Esophagus mucosa (tissue), 1 donor: ENCODE measurements around the gene PDE9A. TPM values are rescaled to one million over a fixed set of nuclear protein-coding genes. Genes with fewer than 3 reads are reported as not detected.
A peak's percentile ranks its signal among the peaks of the same experiment; 100 is the strongest.
"Not testable (repeated sequence)": the region's sequence is repeated elsewhere in the genome, so short reads cannot be mapped to it uniquely, and the experiment has no call there.

Experiments
- ATAC-seq: fragments of 200-7000 bp; cut with Tn5 transposase; one replicate; pipeline ENCODE4 v1.9.1; 2020
- total RNA-seq: library from RNA; stranded (reverse); gene quantifications from one replicate; pipeline ENCODE4 v1.2.4, GENCODE V29; 2023
- donor health status: DM: yes; HTN: yes; CAD: no.

The PDE9A gene
- total RNA-seq, result 1.8 TPM

DNA sequence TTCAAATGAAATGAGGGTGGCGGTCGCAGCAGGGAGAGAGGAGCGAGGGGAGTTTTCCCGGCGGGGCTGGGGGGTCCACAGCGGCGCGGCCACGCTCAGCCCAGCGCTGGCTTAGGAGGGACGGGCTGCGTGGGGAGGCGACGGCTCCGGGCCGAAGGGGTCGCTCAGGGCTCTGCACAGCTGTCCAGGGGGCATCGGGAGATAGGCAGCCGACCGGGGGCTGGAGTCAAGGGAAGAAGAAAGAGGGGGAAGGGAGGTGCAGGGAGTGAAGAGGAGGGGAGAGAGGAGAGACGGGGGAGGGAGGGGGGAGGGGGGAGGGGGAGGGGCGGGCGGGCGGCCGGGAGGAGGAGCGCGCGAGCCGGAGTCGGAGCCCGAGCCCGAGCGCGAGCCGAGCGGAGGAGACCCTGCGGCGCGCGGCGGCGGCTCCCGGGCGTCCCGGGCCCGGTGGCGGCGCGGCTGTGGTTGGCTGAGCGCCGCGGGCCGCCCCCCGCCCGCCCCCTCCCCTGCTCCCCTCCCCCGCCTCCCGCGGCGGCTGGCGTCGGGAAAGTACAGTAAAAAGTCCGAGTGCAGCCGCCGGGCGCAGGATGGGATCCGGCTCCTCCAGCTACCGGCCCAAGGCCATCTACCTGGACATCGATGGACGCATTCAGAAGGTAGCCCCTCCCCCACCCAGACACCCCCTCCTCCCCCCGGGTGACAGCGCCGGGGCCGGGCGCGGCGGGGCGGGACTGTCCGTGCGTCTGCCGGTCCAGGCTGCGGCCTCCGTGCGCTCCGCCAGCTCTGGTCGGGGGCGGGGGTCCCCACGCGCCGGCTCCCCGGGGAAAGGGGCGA is at the start of gene PDE9A:
PDE9A (plus strand) TSS at position 391 of the 831 bp plus-strand sequence; CDS start at position 585, 194 bp downstream.
- ATAC-seq, result no peak

DNA sequence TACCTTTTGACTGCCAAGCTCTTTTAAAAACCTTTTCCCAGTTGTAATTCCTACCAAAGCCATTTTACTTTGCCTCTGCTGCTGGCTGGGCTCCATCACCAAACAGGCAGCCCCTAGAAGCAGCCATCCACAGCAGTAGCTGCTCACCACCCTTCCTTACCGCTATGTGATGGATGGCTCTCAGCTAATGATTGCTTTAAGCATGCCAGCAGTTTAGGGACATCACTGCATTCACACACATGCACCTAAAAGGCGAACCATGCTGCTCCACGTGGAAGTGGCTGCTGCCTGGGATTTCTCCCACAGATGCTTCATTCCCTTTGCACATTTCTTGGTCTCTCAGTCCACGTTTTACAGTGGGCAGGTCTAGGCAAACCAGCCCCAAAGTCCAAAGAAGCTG is 46.3 kb upstream of the PDE9A start:
- no peak for ATAC-seq

DNA sequence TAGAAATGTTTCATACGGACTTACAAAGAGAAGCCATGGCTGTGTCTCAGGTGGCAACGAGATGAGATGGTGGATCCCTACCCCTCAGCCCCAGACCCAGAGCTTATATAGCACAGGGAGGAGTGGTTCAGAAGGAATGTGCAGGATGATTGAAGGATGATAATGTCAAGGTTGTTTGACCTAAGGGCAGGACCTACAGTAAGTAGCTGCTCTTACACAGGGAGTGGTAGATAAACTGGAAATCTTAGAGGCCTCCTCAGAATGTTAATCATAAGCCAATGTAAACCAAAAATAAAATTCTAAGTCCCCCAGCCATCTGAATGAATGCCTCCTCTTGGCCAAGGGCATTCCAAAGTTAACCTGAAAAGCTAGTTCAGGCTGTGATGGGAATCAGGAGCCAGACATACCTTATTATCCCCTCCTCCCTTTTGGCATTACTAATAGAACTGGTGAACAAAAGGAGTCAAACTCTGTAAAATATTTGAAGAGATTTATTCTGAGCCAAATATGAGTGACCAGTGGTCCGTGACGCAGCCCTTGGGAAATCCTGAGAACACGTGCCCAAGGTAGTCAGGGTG is 45.8 kb upstream of the PDE9A start:
- peak; percentile 64 for ATAC-seq

GRCh38 chr21:42608446-42608845 is 45.0 kb upstream of the PDE9A start:
- ATAC-seq, result no peak

DNA sequence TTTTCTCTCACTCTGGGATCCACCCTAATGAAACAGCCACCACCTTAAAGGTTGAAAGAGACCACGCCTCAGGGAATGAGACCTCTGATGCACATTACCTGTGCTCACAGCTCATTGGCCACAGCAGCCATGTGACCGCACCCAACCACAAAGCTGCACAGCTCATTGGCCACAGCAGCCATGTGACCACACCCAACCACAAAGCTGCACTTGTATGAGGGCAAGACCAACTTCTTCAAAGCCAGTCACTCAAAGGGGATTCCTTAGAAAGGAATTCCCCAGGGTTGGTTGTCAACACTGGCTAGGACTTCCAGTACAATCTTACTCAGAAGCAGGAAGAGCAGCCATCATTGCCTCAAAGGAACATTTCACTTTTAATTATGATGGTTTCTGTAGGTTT is 43.6 kb upstream of the PDE9A start:
- ATAC-seq, result no peak

- ATAC-seq, result no peak
These were observed 41.6 kb upstream of the PDE9A start for GRCh38 chr21:42611852-42612251.

DNA sequence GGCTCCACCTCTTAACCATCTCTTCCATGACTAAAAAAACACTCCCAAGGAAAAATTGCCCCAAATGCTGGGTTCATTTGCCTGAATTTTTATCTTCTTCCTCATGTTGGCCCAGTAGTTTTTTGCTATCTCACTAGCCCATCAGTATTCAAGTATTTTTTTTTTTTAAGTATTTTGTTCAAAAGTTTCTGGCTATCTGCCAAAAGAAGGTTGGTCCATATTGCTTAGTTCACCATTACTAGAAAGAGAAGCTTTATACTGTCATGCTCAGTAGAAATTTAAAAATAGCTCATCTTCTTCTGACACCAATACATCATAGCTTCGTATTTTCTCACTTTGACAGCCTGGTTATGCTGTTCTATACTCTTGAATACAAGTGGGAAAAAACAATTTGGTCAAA is 41.0 kb upstream of the PDE9A start:
- no peak for ATAC-seq

DNA sequence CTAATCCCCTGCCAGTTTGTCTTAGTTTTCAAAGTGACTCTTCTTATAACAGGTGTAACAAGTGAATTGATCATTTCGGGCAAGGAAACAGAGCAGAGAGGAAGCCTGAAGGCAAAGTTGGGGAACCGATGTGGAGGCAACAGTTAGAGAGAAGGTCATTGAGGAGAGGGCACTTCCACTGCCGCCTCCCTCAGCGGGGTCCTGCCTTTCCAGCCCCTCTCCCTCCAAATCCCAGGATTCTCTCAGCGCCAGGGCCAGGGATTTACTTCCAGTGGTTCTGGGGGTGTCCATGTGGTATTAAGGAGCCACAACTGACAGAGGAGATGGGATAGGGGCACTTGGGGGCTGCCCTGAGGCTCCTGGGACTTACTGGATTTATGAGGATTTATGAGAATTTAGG is 39.7 kb upstream of the PDE9A start:
- no peak for ATAC-seq

DNA sequence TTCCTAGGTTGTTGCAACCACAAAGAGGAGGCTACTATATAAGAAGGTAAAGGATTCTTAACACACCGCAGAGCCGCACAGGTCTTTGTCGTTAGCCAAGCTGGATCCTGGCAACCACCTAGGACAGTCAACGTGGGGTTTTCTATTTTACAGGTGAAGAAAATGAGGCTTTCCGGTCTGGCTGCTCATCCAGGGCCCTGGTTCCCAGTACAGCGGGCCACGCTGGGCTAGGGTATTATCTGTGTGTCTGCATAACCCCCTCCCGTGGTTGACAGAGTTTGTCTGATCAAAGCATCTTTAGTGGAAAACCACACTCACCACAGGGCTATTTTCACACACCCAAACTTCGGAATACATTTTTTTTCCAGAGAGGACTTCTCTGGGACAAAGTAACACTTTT is 39.0 kb upstream of the PDE9A start:
- ATAC-seq, result no peak

- peak; percentile 90 for ATAC-seq
These were observed 38.5 kb upstream of the PDE9A start for GRCh38 chr21:42614811-42615351.

DNA sequence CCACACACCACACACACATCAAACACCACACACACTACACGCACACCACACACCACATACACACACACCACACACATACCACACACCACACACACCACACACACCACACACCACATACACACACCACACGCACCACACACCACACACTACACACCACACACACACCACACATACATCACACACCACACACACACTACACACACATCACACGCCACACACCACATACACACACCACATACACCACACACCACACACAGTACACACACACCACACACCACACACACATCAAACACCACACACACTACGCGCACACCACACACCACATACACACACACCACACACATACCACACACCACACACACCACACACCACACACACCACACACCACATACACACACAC is 38.0 kb upstream of the PDE9A start:
- ATAC-seq, result not testable (repeated sequence)

DNA sequence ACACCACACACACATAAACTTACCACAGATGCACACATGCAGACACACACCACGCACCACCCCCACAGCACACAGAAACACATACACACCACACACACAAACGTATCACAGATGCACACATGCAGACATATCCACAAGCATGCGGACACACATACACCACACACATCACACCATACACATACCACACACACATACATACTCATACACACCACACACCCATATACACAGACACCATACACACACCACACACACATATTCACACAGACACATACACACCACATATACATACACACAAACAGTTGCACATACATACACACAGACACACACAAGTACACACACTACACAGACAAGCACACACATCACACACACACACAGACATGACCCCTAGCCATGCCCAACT is 37.5 kb upstream of the PDE9A start:
- no peak for ATAC-seq

DNA sequence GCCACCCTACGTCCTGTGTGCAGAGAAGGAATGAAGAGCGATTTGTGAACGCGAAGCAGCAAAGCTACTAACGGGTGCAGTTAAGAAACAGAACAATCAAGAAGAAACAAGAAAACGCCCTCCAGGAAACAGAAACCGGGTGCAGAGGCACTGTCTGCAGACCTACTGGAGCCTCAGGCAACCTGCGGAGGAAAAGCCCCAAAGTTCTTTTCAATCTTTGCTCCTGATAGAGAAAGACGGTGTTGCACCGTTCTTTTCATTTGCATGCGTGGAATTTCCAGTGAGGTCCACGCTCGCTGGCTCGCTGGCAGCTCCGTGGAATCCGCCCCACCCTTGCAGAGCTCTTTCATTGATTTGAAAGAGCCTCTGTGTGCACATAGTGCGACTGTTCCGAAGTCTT is 37.0 kb upstream of the PDE9A start:
- no peak for ATAC-seq

DNA sequence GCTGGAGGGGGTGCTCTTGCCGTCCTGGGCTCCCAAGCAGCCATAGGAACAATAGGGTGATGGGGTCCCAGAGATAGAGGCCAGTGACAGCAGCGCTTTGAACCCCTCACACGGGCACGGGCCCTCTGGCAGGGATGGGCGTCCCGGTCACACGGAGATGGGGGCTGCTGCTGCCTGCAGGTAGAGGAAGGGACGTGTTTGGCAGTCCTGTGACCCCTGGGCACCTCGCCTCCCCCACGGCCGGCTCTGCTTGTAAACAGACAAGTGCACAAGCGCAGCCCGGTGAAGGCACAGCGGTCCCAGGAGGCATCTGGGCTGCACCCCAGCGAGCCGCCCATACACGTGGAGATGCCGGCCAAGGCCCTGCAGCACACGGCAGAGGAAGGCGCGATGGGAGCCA is 36.5 kb upstream of the PDE9A start:
- ATAC-seq, result no peak

GRCh38 chr21:42617486-42617885 is 35.9 kb upstream of the PDE9A start:
- ATAC-seq, result no peak

DNA sequence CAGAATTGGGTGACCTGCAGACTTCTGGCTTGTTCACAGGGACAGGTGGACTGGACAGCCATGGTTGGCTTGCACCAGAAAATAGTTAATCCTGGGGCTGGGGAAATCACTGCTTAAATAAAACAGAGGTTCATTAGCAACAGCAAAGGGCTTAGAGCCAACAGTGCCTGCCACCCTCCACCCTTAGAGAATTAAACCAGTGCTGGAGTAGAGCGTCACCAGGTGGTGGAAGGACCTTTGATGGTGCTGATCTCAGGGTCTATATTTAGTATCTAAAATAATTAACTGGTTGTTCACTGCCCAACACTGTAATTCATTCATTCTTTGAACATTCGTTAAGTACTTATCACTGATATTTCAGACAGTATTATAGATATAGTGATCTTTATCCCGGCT is 34.7 kb upstream of the PDE9A start:
- no peak for ATAC-seq

DNA sequence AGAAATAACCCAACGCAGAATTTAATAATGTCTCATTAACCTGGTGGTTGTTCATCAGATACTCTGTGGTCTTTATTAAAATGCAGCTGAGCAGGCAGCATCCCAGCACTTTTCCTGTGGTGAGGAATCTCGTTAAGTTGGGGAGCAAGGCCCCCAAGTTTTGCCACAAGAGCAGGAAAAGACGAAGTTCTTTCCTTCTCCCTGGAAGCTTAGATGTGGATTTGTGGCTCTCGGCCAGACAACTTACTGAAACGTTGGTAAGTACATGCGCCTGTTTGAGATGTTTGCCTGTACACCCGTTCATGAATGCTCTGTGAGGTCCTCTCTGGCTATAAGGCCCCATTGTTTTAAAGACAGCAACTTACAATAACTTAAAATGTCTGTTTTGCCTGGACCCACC is 34.3 kb upstream of the PDE9A start:
- ATAC-seq, result no peak

GRCh38 chr21:42619841-42620240 is 33.6 kb upstream of the PDE9A start:
- no peak for ATAC-seq

DNA sequence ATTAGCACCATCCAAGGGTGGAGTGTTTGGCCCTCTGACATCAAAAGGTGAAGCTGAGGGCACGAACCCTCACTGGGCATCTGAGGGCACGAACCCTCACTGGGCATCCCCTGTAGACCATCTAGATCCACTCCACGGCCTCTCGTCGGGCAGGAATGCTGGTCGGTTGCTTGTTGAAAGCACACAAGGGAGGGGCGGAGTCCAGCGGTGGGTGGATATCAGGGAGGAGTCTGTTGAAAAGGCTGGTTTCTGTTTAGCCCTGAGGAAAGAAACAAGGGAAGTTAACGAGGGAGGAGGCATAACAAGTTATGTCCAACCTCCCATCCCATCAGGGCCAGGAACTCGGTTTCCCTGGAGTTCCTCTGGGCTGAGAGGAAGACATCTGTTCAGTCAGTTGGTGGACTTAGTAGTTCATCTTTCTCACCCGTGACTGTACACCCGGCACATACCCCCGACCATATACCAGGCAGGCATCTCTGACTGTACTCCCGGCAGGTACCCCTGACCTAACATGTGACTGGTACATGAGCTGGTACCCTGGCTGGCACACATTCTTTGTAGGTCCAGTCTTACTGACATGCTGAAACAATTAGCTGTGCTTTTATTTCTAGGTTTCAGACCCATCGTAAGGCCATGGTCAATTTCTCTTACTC is 32.1 kb upstream of the PDE9A start:
- peak; percentile 67 for ATAC-seq

- no peak for ATAC-seq
These were observed 31.6 kb upstream of the PDE9A start for GRCh38 chr21:42621819-42622177.

DNA sequence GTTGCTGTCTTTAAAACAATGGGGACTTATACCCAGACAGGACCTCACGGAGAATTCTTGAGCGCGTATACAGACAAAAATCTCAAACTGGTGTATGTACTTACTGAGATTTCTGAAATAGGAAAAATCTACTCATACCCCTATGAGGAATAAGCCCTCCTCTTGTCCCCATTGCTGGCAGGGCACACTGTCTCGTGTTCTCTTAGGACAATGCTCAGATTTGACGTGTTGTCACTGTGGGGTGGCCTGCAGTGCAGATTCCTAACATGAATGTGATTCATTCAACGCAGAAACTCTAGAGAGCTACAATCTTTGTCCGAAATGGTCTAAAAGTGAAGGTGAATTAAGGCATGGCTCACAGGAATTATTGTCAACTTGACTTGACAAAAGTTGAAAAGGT is 31.1 kb upstream of the PDE9A start:
- no peak for ATAC-seq

DNA sequence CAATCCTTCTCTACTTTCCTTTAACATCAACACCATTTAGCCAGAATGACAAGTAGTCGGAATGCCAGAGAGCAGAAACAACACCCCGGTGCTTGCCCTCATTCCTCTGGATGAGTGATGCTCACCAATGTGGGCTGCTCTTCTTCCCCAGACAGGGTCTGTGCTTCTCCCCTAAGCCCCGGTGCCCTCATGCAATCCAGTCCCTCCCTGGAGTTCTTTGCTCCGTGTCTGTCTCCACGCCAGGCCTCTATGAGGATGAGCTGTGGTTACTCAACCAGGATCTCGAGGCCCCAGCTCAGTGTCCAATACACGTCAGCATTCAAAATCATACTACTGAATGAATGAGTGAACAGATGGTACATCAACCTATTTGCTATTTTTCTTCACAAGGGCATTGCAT is 29.7 kb upstream of the PDE9A start:
- no peak for ATAC-seq

DNA sequence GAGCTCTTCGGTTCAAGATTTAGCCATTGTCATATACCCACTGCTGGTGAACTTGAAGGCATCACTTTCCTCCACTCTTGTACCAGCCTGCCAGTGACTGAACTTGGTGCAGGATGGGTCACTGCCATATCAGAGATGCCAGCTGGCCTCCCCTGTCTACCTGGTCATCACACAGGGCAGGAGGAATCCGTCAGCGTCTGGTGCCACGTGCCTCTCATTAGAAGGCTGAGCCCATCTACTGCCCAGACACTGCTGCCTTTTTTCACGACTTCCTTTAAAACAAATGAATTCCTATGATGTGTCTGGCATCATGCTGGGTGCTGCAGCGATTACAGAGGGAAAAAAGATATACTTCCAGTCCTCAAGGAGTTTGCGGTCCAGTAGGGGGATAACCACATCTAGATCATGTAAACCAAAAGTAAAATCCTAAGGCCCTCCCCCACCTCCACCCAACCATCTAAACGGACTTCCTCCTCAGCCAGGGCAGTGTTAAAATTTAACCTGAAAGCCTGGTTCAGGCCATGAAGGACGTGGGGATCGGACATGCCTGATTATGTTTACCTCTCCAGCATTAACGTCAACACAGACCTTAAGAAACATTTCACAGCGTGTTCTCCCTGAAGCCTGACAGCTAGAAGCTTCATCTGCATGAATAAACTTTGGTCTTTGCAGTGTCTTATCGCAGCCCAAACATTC is 29.2 kb upstream of the PDE9A start:
- ATAC-seq, result no peak
